ENCODE measurements around the gene HGFAC.
"Not testable (repeated sequence)": the region's sequence is repeated elsewhere in the genome, so short reads cannot be mapped to it uniquely, and the experiment has no call there.

HGFAC gene

GRCh38 chr4:3458371-3458770 is 16.6 kb downstream of the HGFAC start:
- Mint-ChIP-seq H3K27ac (no peak overlapping the region), H3K4me3 (no peak overlapping the region), H3K4me1 (peaks cover 6% of the 10 kb centered on the region), H3K27me3 (peaks cover 27% of the 10 kb centered on the region), H3K9me3 (peaks cover 8 to 18% of the 10 kb centered on the region in 2 donors)
- DNase-seq: no peak
- ATAC-seq: no peak

GRCh38 chr4:3459156-3459555 is 17.4 kb downstream of the HGFAC start:
- Mint-ChIP-seq H3K27me3 (peaks cover 28% of the 10 kb centered on the region), H3K9me3 (peaks cover 8 to 18% of the 10 kb centered on the region in 2 donors)
- not testable (repeated sequence) for ATAC-seq, H3K27ac Mint-ChIP-seq, H3K4me3 Mint-ChIP-seq, H3K4me1 Mint-ChIP-seq, DNase-seq

- DNase-seq: no peak
- no peak for ATAC-seq
- Mint-ChIP-seq H3K4me1 (peaks cover 6% of the 10 kb centered on the region), H3K27ac (no peak overlapping the region), H3K4me3 (no peak overlapping the region), H3K27me3 (peaks cover 45% of the 10 kb centered on the region), H3K9me3 (peaks cover 0 to under 1% of the 10 kb centered on the region in 2 donors)
Observed at GRCh38 chr4:3460926-3461325, 19.2 kb downstream of the HGFAC start.

GRCh38 chr4:3461515-3462291 is 19.9 kb downstream of the HGFAC start:
- H3K27ac Mint-ChIP-seq: no peak overlapping the region
- no peaks in the 10 kb centered on the region for H3K9me3 Mint-ChIP-seq
- ATAC-seq (no peak), DNase-seq (no peak)
- no peak overlapping the region for H3K4me3 Mint-ChIP-seq
- H3K27me3 Mint-ChIP-seq: peaks cover 45% of the 10 kb centered on the region
- H3K4me1 Mint-ChIP-seq: peaks cover 6% of the 10 kb centered on the region

GRCh38 chr4:3462321-3462789 is 20.6 kb downstream of the HGFAC start:
- Mint-ChIP-seq H3K27me3 (peaks cover 45% of the 10 kb centered on the region), H3K4me3 (peak overlapping the region; percentile 26 to 64)

GRCh38 chr4:3462790-3463415 is 21.1 kb downstream of the HGFAC start, which contains the start of gene DOK7:
Gene DOK7, plus strand, starts transcription at chr4:3463306. Its CDS starts 70 bp downstream, at chr4:3463376.
- DNase-seq (no peak), ATAC-seq (peak; percentile 6)
- peaks cover 6% of the 10 kb centered on the region for H3K4me1 Mint-ChIP-seq
- H3K27me3 Mint-ChIP-seq: peaks cover 45% of the 10 kb centered on the region
- peak within 1 kb of the TSS; percentile 39 to 68 for H3K4me3 Mint-ChIP-seq
- no peak within 1 kb of the TSS for H3K27ac Mint-ChIP-seq
- no peaks in the 10 kb centered on the region for H3K9me3 Mint-ChIP-seq

More at GRCh38 chr4:3462321-3462789, 20.6 kb downstream of the HGFAC start:
- ATAC-seq (no peak), DNase-seq (no peak)
- H3K9me3 Mint-ChIP-seq: no peaks in the 10 kb centered on the region
- H3K4me1 Mint-ChIP-seq: peaks cover 6% of the 10 kb centered on the region
- H3K27ac Mint-ChIP-seq: no peak overlapping the region

- Mint-ChIP-seq H3K9me3 (no peaks in the 10 kb centered on the region), H3K27me3 (peaks cover 45% of the 10 kb centered on the region), H3K4me3 (no peak overlapping the region), H3K27ac (no peak overlapping the region), H3K4me1 (peaks cover 6% of the 10 kb centered on the region)
- ATAC-seq: peak; percentile 32
- DNase-seq: no peak
Observed at GRCh38 chr4:3463556-3464348, 22.0 kb downstream of the HGFAC start.

- H3K4me1 Mint-ChIP-seq: peaks cover 6% of the 10 kb centered on the region
- ATAC-seq (peak; percentile 11), DNase-seq (no peak)
- H3K4me3 Mint-ChIP-seq: no peak overlapping the region
- H3K27ac Mint-ChIP-seq: no peak overlapping the region
- no peaks in the 10 kb centered on the region for H3K9me3 Mint-ChIP-seq
- peaks cover 45% of the 10 kb centered on the region for H3K27me3 Mint-ChIP-seq
Observed at GRCh38 chr4:3464349-3464905, 22.7 kb downstream of the HGFAC start.

- H3K9me3 Mint-ChIP-seq: no peaks in the 10 kb centered on the region
- no peak overlapping the region for H3K4me3 Mint-ChIP-seq
- H3K4me1 Mint-ChIP-seq: peaks cover 6% of the 10 kb centered on the region
- DNase-seq (no peak), ATAC-seq (no peak)
- no peak overlapping the region for H3K27ac Mint-ChIP-seq
- H3K27me3 Mint-ChIP-seq: peaks cover 41% of the 10 kb centered on the region
Observed at GRCh38 chr4:3464911-3465697, 23.3 kb downstream of the HGFAC start.

- Mint-ChIP-seq H3K27ac (no peak overlapping the region), H3K4me3 (no peak overlapping the region), H3K27me3 (peaks cover 36% of the 10 kb centered on the region), H3K9me3 (no peaks in the 10 kb centered on the region), H3K4me1 (peaks cover 6% of the 10 kb centered on the region)
- no peak for DNase-seq
- no peak for ATAC-seq
Observed at GRCh38 chr4:3465698-3466671, 24.2 kb downstream of the HGFAC start.

GRCh38 chr4:3466691-3467600 is 25.2 kb downstream of the HGFAC start:
- Mint-ChIP-seq H3K4me1 (peaks cover 6% of the 10 kb centered on the region), H3K27ac (no peak overlapping the region), H3K9me3 (no peaks in the 10 kb centered on the region), H3K27me3 (peaks cover 32% of the 10 kb centered on the region), H3K4me3 (no peak overlapping the region)
- DNase-seq (no peak), ATAC-seq (no peak)

- Mint-ChIP-seq H3K4me1 (peaks cover 4% of the 10 kb centered on the region), H3K9me3 (no peaks in the 10 kb centered on the region), H3K4me3 (no peak overlapping the region), H3K27ac (no peak overlapping the region), H3K27me3 (peaks cover 25% of the 10 kb centered on the region)
- DNase-seq: no peak
- no peak for ATAC-seq
Observed at GRCh38 chr4:3467601-3468031, 25.8 kb downstream of the HGFAC start.

GRCh38 chr4:3468154-3468553 is 26.4 kb downstream of the HGFAC start:
- ATAC-seq: no peak
- no peak for DNase-seq
- Mint-ChIP-seq H3K4me3 (no peak overlapping the region), H3K27me3 (peaks cover 20% of the 10 kb centered on the region), H3K4me1 (no peaks in the 10 kb centered on the region), H3K27ac (no peak overlapping the region), H3K9me3 (no peaks in the 10 kb centered on the region)

All from stimulated activated naive CD8-positive, alpha-beta T cell treated with anti-CD3 and anti-CD28 coated beads, Interleukin-15, amount 100 ng/mL, for 72 hours (primary cell).